GM21447 (cell line): ENCODE measurements around the gene CSNK1D.

Source experiments
- ATAC-seq: cut with Tn5 transposase; IDR thresholded peaks from one replicate; pipeline ENCODE4 v1.9.1; 2021; ENCODE audit not compliant: unreplicated experiment

The CSNK1D gene

DNA sequence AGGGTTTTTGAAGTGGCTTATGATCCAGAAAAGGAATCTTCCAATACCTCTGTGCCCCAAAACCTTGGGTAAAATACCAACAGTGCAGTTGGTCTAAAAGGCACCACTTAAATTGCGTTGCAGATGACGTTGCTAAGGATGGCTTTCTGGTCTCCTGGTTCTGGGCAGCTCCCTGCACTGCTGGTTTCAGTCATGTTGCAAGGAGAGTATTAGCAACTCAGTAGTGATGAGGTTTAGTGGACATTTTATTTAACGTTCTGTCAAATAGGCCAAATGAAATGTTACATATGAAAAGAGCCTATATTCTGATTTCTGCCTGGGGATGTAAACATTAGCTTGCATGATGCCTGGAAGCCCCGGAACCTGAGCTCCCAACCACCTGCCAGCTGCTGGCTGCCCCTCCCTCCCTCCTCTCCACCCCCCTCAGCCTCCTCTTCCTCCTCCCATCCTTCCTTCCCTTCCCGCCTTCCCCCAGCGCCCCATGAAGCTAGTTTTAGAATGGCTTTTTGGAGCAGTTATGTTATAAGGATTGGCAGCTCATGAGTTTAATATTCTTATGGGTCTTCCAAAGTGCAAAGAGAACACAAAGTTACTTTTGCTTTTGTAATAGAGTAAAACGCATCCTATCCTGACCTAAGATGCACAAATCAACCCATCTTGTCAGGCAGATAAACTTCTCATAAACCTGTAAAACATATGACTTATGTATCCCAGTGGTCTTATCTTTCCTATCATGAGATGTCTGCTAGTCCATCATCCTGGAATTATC, 23.2 kb upstream of the CSNK1D start:
- no peak for ATAC-seq

DNA sequence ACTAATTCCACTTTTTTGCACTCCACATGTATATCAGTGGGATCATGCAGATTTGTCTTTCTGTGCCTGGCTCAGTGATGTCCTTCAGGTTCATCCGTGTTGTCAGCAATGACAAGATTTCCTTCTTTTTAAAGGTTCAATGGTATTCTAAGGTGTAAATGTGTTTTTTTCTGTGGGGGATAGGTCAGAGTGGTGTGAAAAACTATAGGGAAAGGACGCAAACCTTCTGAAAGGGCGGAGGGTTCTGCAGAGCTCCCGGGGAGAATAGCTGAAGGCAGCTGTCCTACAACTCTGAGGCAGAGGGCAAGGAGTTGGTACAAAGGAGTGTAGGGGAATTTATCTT, 21.9 kb upstream of the CSNK1D start:
- no peak for ATAC-seq

DNA sequence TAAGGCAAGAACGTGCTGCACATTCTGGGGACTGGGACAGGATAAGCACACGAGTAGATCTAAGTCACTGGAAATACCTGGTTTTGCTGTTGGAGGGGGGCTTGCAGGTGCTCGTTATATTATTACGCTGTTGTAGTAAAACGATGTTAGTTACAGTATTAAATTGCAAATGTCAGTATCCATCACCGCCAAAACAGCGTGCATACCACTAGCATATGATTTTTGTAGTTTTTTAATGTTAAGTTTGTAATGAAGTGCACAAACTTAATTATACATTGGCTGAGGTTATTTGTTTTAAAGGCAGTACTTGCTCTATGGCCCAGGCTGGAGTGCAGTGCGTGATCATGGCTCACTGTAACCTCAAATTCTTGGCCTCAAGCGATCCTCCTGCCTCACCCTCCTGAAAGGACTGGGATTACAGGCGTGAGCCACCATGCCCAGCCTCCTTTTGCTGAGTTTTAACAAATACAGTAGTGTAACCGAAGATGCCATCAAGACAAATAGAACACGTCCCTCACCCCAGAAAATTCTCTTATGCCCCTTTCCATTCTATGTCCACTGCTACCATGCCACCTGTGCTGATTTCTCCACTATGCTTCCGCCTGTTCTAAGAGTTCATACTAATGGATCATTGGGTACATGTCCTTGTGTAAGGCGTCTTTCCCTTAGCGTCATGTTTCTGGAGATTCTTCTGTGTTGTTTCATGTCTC, 20.7 kb upstream of the CSNK1D start:
- ATAC-seq = no peak

DNA sequence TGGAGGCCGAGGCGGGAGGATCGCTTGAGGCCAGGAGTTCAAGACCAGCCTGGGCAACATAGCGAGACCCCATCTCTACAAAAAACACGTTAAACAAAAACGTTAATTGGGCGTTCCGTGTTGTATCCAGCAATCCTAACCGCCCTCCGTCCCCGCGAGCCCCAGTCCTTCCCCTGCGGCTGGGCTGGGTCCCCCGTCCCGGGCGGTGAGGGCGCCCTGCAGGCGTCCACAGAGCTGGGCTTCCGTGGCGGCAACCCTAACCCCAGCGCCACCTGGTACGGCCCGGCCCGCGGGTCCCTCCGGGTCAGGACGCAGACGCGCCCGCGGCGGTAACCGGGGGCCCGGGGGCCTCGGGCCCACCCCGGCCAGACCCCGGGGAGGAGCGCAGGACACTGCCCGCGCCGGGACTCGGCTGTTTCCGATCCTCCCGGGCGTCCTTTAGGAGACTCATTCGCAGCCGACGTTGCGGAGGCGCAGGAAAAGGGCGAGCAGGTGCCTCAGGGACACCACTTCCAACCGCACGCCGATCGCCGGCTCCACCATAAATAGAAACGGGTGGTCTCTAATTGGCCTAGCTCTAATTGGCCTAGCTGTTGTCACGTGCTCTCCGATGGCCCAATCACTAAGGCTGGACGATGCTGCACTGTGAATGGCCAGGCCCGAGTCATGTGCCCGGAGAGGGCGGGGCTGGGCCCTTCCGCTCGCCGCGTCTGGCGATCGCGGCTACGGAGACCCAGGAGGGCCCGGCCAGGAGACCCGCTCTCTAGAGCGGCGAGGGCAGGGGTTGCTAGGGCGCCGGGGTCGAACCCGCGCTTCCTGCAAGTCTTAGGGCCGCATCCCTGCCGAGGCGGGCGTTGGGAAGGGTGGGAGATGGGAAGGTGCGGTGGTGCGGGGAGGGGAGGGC, 19.0 kb upstream of the CSNK1D start:
- peak; percentile 94 for ATAC-seq

DNA sequence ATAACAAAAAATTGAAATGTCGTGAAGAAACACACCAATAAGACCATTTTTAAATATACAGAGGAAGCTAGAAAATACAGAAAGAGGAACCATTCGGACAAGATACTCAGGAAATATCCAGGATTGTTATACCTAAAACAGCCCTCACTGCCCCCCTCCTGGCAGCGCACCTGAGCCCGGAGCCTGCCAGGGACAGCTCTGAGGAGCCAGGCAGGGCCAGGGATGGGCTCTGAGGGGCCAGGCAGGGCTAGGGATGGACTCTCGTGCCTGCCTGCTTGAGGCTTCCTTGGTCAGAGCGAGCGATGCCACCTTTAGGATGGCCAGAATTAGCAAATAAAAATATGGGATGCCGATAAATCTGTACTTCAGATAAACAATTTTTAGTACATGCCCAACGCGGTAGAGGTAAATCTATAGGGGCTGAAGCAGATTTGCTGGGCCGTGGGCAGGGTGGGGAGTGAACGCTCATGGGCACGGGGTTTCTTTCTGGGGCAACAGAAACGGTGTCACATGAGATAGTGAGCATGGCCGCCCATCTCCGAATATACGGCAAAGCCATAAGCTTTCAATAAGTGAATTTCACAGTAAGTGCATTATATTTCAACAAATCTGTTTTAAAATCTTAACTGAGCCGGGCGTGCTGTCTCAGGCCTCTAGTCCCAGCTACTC, 18.2 kb upstream of the CSNK1D start:
- no peak for ATAC-seq

DNA sequence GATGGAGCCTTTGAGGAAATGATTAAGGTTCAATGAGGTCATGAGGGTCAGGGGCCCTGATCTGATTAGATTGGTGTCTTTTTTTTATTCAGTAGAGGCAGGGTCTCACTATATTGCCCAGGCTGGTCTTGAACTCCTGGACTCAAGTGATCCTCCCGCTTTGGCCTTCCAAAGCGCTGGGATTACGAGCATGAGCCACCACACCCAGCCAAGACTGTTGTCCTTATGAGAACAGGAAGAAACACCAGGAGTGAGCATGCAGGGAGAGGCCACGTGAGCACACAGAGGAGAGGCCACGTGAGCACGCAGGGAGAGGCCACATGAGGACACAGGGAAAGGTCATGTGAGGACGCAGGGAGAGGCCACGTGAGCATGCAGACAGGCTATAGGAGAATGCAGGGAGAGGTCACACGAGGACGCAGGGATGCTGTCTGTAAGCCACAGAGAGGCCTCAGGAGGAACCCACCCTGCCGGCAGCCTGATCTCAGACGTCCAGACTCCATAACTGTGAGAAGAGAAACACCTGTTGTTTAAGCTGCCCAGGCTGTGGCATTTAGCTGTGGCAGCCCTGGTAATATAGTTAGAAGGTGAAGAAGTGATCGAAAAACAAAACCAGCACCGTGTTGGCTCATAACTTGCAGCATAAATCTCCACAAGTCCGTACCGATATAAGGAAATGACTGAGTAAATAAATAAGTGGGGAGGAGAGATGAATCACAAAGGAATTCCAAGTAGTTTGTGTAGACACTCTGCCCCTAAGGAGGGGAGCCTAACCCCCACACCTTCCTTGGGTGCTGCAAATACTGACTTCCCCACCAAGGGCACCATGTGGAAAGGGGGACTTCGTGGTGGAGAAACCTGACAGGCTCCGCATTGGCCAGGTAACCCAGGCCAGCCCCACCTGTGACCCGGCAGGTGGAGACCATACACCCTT, 14.6 kb upstream of the CSNK1D start:
- ATAC-seq = no peak

DNA sequence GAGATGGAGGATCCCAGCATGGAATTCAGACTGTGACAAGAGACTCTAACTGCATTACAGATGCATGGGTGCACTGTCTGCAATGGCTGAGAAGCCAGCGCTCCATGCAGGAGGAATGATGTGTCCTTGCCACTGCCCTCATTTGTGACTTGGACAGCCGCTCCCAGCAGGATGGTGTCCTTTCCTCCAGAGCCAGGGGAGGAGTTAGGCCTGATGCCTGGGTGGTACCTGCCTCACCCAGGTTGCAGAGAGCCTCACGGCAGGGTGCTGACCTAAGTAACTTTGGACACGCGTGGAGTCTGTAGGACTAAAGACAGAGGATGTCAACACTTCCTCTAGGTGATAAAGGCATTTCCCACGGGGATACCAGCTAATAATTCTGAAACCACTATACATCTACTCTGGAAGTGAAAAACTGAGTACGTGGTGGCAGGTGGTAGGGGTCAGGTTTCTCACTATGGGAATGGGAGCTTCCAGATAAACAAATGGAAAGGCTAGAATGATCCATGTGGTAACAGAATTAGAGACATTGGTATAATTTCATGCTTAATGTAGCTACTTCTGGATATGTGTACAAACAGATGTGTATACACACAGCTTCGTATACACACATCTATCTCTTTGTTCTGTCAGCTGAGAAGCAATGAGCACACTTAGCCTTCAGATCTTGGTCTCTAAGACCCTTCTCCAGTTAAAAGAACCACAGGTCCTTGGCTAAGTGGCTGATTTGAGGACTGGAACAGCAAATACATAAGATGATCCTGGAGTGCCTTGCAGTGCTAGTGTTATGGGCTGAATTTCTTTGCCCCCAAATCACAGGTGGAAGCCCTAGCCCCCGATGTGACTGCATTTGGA, 13.7 kb upstream of the CSNK1D start:
- no peak for ATAC-seq

DNA sequence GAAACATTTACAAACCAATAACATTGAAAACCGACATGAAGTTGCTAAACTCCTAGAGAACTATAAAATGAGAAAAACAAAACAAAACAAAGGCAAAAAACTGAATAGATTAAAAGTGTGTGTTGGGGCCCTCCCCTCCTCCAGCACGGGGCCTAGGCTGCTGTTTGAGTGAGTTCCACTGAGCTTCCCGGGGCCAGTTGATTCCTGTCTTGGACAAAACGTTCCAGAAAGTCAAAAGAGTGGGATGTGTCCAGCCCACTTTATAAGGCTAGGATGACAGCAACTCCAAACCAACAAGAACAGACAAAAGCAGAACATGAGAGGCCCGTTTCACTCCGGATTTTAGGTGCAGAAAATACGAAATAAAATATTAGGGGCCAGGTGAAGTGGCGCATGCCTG, 11.6 kb upstream of the CSNK1D start:
- no peak for ATAC-seq

DNA sequence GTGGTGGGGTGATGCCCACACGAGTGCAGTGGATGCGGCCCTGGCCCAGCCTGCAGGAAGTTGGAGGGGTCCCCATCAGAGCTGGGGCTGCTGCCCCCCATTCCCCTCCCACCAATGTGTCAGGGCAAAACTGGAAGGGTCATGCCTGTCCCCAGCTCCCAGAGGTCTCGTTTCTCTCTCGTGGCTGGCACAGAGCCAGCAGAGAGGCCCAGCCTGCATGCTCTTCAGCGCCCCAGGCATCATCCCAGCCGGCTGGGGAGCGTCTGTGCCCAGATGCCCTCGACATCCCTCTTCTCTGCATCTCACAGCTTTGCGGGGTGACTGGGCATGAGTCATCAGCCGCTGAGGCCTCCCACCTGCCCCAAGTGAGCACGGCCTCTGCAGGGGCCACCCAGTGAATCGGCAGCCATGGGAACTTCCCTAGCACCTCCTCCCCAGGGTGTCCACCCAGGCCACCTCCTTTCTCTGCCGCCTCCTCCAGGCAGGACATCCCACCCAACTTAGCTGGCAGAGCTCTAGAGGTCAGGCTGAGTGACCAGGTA, 9.8 kb upstream of the CSNK1D start:
- ATAC-seq = no peak

DNA sequence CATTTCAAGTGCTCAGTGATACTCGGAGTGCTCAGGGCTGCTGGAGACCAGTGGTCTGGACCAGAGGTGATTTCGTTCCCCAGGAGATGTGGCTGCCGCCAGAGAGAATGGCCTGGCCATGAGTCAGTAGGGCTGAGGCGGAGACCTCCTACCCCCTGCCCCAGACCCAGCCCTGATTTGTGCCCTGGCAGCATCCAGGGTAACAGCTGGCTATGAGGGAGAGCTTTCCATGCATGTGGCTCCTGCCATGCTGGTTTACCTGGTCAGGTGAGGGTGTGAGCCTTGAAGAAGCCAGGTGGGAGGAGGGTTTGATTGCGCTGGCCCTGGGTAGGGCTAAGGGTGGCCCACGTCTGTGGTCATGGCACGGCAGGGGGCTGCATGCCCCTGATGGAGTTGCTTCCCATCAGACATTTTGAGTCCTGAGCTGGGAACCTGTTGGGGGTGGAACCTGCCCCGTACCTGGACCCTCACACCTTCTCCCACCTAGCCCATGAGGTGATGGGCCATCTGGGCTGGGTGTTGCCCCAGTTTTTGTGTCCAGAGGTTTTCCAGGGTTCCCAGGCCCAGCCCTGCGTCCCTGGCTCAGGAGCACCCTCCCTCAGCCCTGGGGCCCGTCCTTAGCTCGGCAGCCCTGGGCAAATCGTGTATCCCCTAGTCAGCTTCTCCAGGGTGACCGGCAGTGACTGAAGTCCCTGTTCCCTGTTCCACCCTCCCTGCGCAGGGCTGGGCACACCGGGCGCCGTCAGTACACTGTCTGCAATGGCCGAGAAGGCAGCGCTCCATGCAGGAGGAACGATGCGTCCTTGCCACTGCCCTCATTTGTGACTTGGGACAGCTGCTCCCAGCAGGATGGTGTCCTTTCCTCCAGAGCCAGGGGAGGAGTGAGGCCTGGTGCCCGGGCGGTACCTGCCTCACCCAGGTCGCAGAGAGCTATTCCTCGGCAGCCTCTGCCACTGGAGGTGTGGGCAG, 9.0 kb upstream of the CSNK1D start:
- ATAC-seq = no peak

DNA sequence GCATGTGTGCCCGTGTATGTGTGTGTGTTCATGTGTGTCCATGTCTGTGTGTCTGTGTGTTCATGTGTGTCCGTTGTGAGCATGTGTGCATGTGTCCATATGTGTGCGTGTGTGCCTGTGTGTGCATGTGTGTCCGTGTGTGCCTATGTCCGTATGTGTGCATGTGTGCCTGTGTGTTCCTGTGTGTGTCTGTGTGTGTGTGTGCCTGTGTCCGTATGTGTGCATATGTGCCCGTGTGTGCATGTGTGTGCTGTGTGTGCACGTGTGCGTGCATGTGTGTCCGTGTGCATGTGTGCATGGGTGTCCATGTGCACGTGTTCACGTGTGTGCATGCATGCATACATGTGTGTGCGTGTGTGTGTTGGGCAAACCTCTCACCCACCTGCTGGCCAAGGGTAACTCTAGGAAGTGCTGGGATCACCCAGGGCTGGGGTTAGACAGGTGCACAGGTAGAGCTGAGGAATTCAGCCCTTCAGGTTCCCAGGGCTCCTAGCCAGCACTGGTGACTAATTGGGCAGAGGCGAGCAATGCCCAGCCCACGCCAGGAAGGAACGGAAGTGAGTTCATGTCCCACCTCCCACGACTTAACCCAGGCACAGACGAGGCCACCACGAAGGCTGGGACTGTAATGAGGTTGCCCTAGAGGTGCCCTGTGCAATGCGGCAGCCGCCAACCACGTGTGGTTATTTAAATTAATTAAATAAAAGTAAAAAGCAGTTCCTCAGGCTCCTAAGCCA, 8.2 kb upstream of the CSNK1D start:
- ATAC-seq = no peak

DNA sequence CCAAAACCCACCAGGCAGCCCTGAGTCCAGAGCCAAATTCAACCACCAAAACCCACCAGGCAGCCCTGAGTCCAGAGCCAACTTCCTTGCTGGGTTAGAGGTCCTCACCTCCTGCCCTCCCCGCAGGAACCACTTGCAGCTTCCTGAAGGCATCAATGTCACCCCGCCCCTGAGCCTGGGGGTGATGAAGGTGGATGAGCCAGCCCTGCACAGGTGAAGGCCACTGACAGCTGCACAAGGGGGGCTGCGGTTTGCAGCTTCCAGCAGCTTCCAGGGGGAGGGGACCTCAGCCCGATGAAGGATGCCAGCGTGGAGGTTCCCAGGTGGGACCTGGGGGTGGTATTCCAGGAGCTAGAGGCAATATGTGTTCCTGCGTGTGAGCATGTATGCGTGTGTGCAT, 7.6 kb upstream of the CSNK1D start:
- no peak for ATAC-seq

DNA sequence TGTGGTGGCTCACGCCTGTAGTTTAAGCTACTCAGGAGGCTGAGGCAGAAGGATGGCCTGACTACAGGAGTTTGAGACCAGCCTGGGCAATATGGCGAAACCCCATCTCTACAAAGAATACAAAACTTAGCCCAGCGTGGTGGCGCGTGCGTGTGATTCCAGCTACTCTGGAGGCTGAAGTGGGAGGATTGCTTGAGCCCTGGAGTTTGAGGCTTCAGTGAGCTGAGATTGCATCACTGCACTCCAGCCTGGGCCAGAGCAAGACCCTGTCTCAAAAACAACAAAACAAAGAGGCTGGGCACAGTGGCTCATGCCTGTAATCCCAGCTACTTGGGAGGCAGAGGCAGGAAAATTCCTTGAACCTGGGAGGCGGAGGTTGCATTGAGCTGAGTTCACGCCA, 7.0 kb upstream of the CSNK1D start:
- no peak for ATAC-seq

DNA sequence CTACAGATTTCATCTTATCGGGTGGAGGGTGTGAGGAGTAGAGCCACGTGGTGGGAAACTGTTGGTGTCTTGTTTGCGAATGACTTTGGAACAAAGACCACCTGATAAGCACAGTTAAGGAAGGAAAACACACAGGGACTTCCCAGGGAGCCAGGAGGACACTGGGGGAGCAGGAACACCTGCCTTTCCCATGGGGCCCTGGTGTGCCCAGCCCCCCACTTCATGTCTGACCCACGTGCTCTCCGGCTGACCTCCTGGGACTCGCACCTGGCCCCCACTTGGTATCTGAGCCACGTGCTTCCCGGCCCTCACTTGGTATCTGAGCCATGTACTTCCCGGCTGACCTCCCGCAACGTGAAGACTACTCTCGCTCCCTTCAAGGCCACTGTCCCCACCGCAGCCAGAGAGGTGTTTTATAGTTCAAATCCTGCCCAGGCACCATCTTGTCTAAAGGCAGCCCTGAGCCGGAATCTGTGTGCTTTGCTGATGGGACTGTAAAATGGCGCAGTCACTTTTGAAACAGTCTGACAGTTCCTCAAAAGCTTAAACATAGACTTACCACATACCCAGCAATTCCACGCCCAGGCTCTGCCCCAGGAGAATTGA, 5.4 kb upstream of the CSNK1D start:
- ATAC-seq = no peak

DNA sequence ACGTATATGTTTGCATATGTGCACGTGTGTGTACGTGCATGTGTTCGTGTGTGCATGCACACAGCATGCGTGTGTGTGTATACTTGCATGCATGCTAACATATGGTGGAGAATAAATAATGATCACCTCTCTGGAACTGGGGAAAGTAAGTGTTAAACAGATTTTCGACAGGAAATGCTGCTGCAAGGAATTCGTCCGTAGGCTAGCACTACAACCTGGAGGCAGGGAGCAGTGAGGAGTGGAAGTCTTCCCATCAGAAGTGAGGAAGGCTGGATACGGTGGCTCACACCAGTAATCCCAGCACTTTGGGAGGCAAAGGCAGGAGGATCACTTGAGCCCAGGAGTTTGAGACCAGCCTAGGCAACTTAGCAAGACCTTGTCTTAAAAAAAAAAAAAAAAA, 4.8 kb upstream of the CSNK1D start:
- ATAC-seq = no peak

DNA sequence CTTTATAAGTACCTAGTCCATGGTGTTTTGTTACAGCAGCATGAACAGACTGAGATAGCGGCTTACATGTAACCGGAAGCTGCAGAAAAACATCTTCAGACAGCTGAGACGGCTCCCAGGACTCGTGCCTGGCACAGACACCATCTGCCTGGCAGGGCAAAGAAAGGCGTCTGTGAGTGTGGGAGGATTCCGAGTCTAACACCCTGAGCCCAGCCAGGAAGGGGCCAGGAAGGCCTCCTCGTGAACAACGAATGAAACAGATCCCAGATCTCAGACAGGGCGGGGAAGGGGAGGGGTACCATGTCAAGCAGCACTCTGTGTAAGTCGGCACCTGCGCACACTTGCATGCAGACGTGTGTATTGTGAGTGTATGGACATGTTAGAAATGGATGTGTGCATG, 4.4 kb upstream of the CSNK1D start:
- no peak for ATAC-seq

DNA sequence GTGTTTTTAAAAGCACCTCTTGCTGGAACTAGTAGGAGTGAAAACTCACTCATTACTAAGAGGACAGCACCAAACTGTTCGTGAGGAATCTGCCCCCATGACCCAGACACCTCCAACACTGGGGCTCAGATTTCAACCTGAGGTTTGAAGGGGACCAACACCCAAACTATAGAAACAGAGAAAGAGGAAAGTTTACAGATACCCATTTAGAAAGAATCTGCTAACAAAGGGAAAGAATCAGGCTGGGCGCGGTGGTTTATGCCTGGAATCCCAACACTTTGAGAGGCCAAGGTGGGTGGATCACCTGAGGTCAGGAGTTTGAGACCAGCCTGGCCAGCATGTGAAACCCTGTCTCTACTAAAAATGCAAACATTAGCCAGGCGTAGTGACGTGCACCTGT, 3.4 kb upstream of the CSNK1D start:
- ATAC-seq = no peak
